GM19438 (cell line): ENCODE data around the gene PFKFB4.

Experiments used
- ATAC-seq: cut with Tn5 transposase; IDR thresholded peaks from one replicate; pipeline ENCODE4 v1.9.1; 2021; ENCODE audit warnings: low read depth; ENCODE audit not compliant: unreplicated experiment

PFKFB4 gene

GRCh38 chr3:48585411-48585810, 28.8 kb upstream of the PFKFB4 start:
- ATAC-seq, result no peak

- no peak for ATAC-seq
Measured at GRCh38 chr3:48584836-48585235, 28.2 kb upstream of the PFKFB4 start.

- no peak for ATAC-seq
Measured at GRCh38 chr3:48581621-48582481, 25.2 kb upstream of the PFKFB4 start.

- ATAC-seq, result no peak
Measured at GRCh38 chr3:48576647-48577046, 20.0 kb upstream of the PFKFB4 start.

- no peak for ATAC-seq
Measured at GRCh38 chr3:48575366-48575765, 18.8 kb upstream of the PFKFB4 start.

GRCh38 chr3:48573973-48574585, 17.5 kb upstream of the PFKFB4 start:
- no peak for ATAC-seq

GRCh38 chr3:48572517-48572916, 15.9 kb upstream of the PFKFB4 start:
- no peak for ATAC-seq

GRCh38 chr3:48571938-48572337, 15.3 kb upstream of the PFKFB4 start:
- no peak for ATAC-seq

GRCh38 chr3:48569808-48570450, 13.3 kb upstream of the PFKFB4 start:
- no peak for ATAC-seq

- no peak for ATAC-seq
Measured at GRCh38 chr3:48569400-48569799, 12.8 kb upstream of the PFKFB4 start.

GRCh38 chr3:48568476-48568875, 11.9 kb upstream of the PFKFB4 start:
- no peak for ATAC-seq

GRCh38 chr3:48567500-48567899, 10.9 kb upstream of the PFKFB4 start:
- ATAC-seq, result no peak

- no peak for ATAC-seq
Measured at GRCh38 chr3:48567090-48567489, 10.5 kb upstream of the PFKFB4 start.

GRCh38 chr3:48566401-48566760, 9.8 kb upstream of the PFKFB4 start:
- ATAC-seq, result no peak

- no peak for ATAC-seq
Measured at GRCh38 chr3:48565591-48566400, 9.2 kb upstream of the PFKFB4 start.

GRCh38 chr3:48565186-48565585, 8.6 kb upstream of the PFKFB4 start:
- no peak for ATAC-seq

GRCh38 chr3:48564667-48565066, 8.1 kb upstream of the PFKFB4 start:
- no peak for ATAC-seq

- no peak for ATAC-seq
Measured at GRCh38 chr3:48564022-48564421, 7.4 kb upstream of the PFKFB4 start.

- ATAC-seq, result no peak
Measured at GRCh38 chr3:48563382-48563918, 6.8 kb upstream of the PFKFB4 start, which contains the start of gene UCN2. Gene UCN2, minus strand, starts transcription at chr3:48563781. Its CDS starts 657 bp downstream, at chr3:48563124.

GRCh38 chr3:48562367-48563095, 5.9 kb upstream of the PFKFB4 start:
- ATAC-seq, result no peak
